RCC 7860 (cell line): ENCODE data around the gene TAF9.
A peak's percentile ranks its signal among the peaks of the same experiment; 100 is the strongest.
"Not testable (repeated sequence)": the region's sequence is repeated elsewhere in the genome, so short reads cannot be mapped to it uniquely, and the experiment has no call there.

ENCODE experiments used
- DNase-seq: peaks from one replicate; pipeline ENCODE4 v3.0.0-alpha.2; 2015; ENCODE audit warnings: low spot score
- FAIRE-seq: peaks from 2 replicates; lab custom pipeline; 2012; peaks lifted over from hg19 to GRCh38; lab: Jason Lieb, UNC

The TAF9 gene, protein sequence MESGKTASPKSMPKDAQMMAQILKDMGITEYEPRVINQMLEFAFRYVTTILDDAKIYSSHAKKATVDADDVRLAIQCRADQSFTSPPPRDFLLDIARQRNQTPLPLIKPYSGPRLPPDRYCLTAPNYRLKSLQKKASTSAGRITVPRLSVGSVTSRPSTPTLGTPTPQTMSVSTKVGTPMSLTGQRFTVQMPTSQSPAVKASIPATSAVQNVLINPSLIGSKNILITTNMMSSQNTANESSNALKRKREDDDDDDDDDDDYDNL

DNA sequence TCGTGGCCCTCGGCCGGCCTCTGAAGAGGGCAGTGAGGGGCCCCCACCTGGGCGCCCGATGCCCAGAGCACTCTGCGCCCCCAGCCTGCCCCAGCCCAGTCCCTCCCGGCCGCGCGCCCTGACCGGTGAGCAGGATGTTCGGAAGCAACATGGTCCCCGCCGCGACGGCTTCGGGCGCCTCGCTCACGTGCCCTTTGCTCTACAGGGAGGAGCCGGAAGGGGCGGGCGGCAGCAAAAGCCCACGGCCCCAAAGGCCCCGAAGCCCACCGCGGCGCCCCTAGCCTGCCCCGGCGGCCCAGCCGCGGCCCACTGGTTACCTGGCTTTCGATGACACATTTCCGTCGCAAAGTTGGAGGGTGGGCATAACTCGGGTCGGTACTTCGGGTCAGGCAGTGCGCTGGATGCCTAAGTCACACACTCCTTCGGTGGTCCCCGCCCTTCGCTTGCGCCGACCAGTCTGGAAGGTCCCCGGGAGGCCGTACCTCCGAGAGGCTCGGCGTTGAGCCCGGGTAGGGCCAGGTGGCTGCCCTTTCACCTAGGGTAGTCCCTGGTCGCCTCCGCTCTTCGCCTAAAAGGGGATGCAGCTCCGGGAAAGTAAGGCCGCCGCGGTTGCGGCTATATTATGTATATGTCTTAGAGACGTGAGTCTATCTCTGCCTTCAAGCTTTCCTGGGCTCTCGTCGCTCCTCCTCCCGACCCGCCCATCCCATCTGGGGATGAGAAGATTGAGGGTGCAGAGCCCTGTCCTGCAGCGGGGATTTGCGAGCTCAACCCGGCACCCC is at the start of gene TAF9, which contains the start of the genes AK6 and RAD17:
Gene TAF9 (minus strand): TSS at position 181 of the 782 bp plus-strand sequence. CDS start 3,783 bp downstream, outside the sequence.
Gene AK6 (minus strand): TSS at position 181 of the 782 bp plus-strand sequence. CDS start 30 bp downstream, at position 151.
Gene RAD17 (plus strand): TSS at position 479 of the 782 bp plus-strand sequence. CDS start 2,391 bp downstream, outside the sequence.
- FAIRE-seq (no peak), DNase-seq (peak; percentile 62)

DNA sequence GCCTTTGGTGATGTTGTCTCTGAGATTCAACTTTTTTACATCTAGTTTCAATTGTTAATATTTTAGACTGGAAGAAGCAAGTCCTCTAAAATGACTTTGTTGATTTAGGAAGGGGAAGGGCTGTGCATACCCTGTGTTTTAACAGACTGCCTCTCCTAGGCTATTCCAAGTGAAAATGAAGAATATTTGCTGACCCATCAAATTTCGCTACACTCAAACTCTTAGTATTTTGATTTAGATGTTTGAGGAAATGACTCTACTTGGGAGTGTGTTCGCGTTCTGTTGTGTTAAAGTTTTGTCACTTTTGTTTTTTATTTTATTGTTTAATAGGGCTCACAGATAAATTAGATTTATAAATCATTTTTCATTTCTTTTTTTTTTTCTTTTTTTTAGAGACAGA is 49.2 kb upstream of the TAF9 start:
- no peak for DNase-seq
- no peak for FAIRE-seq

DNA sequence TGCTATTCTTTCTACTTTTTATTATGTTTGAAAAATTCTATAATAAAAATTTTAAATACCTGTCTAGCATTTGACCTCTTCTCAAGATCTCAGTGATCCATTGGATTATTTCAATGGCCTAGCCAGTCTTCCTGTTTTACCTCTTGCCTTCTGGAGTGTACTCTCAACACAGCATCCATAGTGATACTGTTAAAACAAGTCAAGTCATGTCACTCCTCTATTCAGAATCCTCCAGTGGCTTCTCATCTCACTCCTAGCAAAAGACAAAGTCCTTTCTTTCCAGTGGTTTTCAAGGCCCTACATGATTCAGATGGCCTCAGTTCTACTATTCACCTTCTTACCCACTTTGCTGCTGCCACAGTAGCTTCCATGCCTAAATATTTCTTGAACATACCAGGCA is 47.4 kb upstream of the TAF9 start:
- no peak for FAIRE-seq
- no peak for DNase-seq

DNA sequence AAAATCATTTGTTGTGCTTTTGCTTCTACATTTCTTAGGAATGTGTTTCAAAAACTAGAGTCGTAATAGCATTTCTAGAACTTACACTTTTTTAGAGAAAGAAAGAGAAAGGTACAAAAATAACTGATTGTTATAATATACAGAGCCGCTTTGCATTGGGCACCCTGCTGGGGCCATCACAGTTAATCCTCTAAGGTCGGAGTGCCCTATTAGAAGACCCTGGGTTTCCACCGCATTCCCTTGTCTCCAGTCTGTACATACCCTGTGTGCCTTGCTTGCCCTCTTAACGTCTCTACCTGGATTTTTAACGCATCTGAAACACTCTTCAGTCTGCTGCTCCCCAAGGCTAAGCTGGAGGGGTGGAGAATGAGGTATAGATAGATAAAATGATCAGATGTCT is 46.9 kb upstream of the TAF9 start:
- no peak for FAIRE-seq
- DNase-seq = no peak

DNA sequence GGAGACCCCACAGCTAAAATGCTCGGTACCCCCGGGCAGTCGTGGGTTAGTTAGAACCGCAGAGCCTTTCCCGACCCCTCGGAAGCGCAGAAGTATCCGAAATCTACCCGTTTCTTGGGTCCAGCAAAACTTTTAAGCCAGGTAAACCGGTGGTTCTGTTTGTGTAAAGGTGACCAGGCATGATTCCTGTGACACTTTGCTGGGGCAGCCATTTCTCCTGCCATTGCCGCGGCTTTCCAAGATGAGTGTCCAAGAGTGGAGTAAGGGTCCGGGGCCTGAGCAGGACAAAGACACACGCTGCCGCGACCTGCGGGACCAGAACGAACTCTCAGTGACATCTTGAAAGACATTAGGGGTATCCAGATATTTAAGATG is 46.3 kb upstream of the TAF9 start:
- DNase-seq (no peak), FAIRE-seq (no peak)

DNA sequence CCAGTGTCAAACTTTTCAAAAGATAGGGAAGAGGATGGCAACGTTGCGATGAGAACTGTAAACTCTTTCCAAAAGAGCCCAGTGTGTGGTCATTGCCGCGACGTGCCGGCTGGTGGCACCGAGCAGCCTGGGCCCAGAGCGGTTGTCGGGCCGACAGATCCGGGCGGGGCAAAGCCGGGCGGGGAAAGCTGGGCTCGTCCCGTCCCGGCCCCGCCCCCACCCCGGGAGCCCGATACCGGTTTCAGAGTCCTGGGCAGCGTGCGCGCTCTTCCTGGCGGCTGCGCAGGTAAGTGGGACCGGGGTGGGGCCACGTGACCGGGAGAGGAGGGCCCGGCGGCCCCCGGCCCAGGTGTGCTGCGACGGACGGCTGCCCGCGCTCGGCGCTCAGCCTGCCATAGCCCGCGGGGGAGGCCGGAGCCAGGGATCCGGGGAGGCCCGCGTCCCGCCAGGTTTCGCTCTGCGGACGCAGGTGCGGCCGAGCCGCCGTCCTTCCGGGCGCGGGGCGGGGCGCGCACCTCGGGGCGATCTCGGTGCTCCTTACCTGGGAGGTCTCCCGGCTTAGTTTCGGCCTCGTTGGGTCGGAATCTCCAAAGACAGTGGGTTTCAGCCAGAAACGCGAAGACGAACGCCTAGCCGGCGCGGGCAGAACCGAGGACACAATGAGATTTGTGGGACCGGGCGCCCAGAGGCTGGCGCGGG is 45.7 kb upstream of the TAF9 start, which contains the start of gene MARVELD2:
Gene MARVELD2 (plus strand): TSS at position 232 of the 699 bp plus-strand sequence. CDS start 4,270 bp downstream, outside the sequence.
- DNase-seq (peak; percentile 29), FAIRE-seq (no peak)

DNA sequence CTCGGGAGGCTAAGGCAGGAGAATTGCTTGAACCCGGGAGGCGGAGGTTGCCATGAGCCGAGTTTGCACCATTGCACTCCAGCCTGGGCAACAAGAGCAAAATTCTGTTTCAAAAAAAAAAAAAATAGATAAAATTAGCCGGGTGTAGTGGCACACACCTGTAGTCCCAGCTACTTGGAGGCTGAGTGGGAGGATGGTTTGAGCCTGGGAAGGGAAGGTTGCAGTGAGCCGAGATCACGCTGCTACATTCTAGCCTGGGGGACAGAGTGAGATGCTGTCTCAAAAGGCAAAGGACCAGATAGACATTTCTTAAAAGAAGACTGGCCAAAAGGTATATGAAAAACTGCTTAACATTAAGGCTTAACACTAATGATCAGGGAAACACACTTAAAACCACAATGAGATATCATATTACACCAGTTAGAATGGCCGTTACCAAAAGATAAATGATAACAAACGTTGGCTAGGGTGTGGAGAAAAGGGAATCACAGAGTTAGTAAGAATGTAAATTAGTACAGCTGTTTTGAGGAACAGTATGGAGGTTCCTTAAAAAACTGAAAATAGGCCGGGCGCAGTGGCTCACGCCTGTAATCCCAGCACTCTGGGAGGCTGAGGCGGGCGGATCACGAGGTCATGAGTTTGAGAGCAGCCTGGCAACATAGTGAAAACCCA is 35.5 kb upstream of the TAF9 start:
- DNase-seq = no peak
- no peak for FAIRE-seq

DNA sequence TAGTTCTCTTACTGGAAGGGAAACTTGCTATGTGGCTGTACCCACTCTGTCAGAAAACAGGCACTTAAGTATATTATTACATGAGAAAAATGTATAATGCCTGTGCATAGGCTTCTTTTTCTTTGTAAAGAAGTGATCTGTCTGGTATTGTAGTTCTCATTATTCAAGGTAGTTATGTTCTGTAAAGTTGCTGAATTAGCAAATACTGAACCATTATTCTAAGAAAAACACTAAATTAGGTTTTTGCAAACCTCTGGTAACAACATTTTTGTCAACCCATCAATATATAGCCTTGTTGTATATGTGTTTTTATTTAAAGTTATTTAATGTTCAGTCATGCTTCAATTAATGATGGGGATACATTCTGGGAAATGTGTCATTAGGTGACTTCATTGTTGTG is 9.1 kb upstream of the TAF9 start:
- DNase-seq = no peak
- FAIRE-seq = no peak

DNA sequence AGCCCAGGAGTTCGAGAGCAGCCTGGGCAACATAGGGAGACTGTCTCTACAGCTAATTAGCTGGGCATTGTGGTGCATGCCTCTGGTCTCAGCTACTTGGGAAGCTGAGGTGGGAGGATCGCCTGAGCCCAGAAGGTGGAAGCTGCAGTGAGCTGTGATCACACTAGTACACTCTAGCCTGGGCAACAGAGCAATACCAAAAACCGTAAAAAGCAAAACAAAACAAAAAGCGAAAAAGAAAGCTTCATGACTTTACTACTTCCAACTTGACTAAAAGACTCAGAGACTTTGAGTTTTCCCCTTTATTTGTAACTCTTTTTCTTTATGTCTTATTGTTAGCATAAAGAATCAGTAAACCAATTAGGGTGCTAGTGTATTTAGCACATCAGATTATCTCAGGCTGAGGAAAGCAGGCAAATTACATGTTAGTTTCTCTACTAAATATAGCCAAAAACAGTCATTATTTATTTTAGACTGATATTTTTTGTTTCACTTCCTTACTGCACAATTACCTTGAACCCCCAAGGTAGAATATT is 5.7 kb upstream of the TAF9 start:
- FAIRE-seq (no peak), DNase-seq (no peak)

DNA sequence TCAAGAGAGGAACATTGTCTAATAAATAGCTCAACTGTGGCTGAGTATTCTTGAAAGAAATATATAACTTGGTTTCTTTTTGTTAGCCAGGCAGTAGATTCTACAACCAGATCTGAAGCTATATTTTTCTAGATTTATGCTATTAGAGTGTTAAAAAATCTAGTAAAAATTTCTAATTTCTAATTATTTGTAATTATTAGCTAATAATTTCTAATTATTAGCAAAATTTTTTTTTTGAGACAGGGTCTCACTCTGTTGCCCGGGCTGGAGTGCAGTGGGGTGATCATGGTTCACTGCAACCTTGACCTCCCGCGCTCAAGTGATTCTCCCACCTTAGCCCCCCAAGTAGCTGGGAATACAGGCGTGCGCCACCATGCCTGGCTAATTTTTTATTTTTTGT is 3.1 kb upstream of the TAF9 start:
- no peak for DNase-seq
- FAIRE-seq = no peak

DNA sequence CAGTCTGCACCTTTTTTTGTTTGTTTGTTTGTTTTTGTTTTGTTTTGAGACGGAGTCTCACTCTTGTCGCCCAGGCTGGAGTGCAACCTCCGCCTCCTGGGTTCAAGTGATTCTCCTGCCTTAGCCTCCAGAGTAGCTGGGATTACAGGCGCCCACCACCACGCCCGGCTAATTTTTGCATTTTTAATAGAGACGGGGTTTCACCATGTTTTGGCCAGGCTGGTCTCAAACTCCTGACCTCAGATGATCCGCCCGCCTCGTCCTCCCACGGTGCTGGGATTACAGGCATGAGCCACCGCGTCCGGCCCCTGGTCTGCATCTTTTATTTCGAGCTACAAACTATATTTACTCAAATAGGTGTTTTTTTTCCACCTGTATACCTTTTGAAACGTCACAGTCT is 1.0 kb upstream of the TAF9 start:
- not testable (repeated sequence) for FAIRE-seq, DNase-seq

DNA sequence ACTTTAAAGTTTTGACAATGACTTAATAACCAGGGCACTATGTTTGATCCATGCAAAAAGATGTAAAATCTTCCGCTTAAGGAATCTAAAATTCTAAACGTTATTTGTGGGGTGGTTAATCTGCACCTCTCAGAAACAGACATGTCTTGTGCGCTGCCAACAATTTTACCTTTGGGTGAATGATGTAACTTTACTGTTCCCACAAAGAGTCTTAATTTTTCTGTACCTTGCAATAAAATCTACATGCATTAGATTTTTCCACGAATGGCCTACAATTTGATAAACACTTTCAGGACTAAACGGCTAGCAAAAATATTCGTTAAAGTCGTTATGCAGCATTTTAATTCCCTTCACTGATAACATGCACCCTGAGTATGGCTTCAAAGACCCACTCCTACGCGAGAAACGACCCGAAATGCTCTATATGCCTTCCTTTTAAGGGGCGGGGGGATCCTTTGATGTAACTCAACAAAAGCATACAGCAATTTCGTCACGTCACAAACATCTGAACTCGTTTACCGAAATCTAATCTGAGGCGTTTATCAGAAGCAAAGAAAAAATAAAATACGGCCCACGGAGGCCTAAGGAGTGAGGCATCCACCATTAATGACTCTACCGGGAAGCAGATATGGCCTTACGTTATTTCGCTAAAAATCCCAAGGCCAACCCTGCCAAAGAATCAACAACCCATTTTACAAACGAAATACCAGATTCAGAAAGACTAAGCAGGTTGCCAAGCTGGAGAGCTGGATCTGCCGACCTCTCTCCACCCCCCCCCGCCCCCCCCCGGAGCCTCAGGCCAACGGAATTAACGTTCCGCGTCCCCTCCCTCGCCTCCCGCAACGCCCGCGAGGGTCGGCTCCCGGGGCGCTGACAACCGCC is 621 bp downstream of the TAF9 start:
- no peak for FAIRE-seq
- no peak for DNase-seq

DNA sequence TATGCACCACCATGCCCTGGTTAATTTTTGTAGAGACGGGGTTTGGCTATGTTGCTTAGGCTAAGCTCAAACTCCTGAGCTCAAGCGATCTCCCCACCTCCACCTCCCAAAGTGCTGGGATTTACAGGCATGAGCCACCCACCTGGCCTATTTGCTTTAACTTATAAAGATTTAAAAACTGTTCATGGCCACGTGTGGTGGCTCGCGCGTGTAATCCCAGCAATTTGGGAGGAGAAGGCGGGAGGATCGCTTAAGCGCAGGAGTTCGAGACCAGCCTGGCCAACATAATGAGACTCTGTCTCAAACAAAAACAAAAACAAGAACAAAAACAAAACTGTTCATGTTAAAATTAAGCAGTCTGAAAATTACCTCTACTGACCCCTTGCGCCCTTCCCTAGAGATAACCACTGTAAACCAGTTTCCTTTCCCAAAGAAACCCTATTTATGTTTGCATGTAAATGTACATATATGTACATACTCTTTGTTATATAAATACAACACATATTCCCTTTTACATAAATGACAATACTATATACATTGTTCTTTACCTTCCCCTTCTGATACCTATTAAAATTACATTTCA is 1.5 kb downstream of the TAF9 start:
- FAIRE-seq = no peak
- DNase-seq = no peak

DNA sequence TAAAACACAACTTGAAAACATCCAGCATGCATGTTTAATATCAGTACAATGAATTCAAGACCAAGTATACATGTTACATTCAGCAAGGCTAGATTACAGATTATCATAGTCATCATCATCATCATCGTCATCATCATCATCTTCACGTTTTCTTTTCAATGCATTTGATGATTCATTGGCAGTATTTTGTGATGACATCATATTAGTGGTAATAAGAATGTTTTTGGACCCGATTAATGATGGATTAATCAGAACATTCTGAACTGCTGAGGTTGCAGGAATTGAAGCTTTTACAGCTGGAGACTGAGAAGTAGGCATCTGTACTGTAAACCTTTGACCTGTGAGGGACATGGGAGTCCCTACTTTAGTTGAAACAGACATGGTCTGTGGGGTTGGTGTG is 4.5 kb downstream of the TAF9 start:
- DNase-seq (no peak), FAIRE-seq (no peak)

DNA sequence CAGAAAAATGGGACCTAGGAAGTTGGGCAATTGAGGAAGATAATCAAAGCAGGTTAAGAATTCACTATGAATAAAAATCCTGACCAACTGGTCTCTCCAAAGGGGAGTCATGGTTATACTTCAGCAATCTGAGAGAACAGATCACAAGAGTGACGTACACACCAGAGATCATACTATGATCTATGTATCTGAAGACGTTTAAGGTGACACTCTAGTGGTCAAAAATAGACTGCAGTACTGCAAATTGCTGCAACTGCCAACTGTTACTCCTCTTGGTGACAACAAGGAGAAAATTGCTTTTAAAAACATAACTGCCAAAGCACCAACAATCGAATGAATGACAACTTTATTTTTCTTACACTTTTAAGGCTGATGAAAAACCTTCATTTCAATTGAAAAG is 4.9 kb downstream of the TAF9 start:
- no peak for DNase-seq

DNA sequence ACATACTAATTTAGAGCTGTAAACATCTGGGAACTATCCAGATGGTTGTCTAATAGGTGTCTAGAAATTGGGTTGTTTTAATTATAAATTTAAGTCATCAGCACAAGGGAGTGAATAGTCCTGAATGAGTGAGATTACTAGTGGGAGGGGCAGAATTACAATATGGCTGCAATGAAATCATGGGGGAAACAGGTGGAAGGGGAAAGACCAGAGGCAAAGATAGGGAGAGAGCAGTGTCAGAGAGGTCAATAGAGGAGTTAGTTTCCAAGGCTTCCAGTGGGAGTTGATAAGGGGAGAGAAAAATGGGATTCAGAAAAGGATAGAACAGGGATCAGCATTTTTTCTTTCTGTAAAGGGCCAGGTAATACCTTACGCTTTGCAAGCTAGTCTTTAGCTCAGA is 8.9 kb downstream of the TAF9 start:
- DNase-seq (no peak), FAIRE-seq (no peak)

More for the DNA sequence above, 4.9 kb downstream of the TAF9 start:
- FAIRE-seq = no peak

DNA sequence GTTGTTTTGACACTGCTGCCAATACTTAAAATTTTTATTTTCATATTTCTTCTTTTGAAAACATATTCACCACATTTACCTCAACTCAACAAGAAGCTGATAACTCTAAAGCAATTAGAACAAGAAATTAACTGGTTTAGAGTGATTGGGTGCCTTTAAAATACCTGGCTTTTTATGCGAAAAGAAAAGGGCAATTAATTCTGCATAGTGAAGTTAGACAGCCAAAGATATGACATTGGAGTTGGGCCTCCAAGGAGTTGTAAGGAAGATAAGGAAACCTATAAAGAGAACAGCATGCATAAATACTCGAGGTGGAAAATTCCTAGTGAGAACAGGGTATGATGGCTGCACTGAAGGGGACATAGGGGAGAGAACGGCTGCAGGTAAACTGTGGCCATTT is 9.6 kb downstream of the TAF9 start:
- no peak for DNase-seq
- FAIRE-seq = no peak

DNA sequence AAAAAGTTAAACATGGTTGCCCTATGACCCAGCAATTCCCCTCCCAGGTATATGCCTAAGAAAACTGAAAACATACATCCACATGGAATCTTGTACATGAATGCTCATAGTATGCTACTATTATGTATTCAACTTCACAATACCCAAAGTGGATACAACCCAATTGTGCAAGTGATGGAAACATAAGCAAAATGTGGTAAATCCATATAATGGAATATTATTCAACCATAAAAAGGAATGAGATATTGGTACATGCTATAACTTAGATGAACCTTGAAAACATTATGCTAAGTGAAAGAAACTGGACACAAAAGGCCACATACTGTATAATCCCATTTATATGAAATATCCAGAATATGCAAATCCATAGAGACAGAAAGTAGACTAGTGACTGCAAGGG is 18.7 kb downstream of the TAF9 start:
- FAIRE-seq = no peak
- no peak for DNase-seq

DNA sequence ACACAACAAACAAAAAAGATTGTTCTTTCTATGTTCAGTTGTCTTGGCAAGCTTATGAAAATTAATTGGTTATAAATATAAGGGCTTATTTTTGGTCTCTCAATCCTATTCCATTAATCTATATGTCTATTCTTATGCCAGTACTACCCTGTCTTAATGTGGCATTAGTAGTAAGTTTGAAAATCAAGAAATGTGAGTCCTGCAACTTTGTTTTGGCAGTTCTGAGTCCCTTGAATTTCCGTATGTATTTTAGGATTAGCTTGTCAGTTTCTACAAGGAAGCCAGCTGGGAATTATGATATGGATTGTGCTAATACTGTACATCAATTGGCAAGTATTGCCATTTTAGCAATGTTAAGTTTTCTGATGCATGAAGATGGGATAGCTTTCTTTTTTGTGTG is 26.2 kb downstream of the TAF9 start:
- DNase-seq (no peak), FAIRE-seq (no peak)
